ENCODE measurements around the gene PCDHAC2. TPM values are rescaled to one million over a fixed set of nuclear protein-coding genes. Genes with fewer than 3 reads are reported as not detected.

PCDHAC2 gene
- total RNA-seq, 1 donor from 2014 or later, result 0.30 TPM

Other genes starting within 250 kb of the PCDHAC2 start
- gene PCDHA1, start 180.3 kb upstream of the PCDHAC2 start, total RNA-seq, result not detected
- gene PCDHA2, start 171.6 kb upstream of the PCDHAC2 start, total RNA-seq, result not detected
- 0.14 TPM for gene PCDHA3, start 165.4 kb upstream of the PCDHAC2 start, total RNA-seq
- 0.08 TPM for gene PCDHA4, start 159.4 kb upstream of the PCDHAC2 start, total RNA-seq
- gene PCDHA5, start 144.9 kb upstream of the PCDHAC2 start, total RNA-seq, result 0.05 TPM
- gene PCDHA6, start 138.5 kb upstream of the PCDHAC2 start, total RNA-seq, result not detected
- gene PCDHA7, start 132.2 kb upstream of the PCDHAC2 start, total RNA-seq, result not detected
- not detected for gene PCDHA8, start 125.3 kb upstream of the PCDHAC2 start, total RNA-seq
- not detected for gene PCDHA9, start 118.1 kb upstream of the PCDHAC2 start, total RNA-seq
- gene PCDHA10, start 110.6 kb upstream of the PCDHAC2 start, total RNA-seq, result 0.11 TPM
- not detected for gene PCDHA11, start 97.5 kb upstream of the PCDHAC2 start, total RNA-seq
- gene PCDHA12, start 91.2 kb upstream of the PCDHAC2 start, total RNA-seq, result not detected
- gene PCDHA13, start 84.4 kb upstream of the PCDHAC2 start, total RNA-seq, result not detected
- gene PCDHAC1, start 40.2 kb upstream of the PCDHAC2 start, total RNA-seq, result 0.11 TPM
- gene PCDHB1, start 84.9 kb downstream of the PCDHAC2 start, total RNA-seq, result not detected
- gene PCDHB2, start 128.1 kb downstream of the PCDHAC2 start, total RNA-seq, result 1.7 TPM
- 0.70 TPM for gene PCDHB3, start 134.0 kb downstream of the PCDHAC2 start, total RNA-seq
- gene PCDHB4, start 155.3 kb downstream of the PCDHAC2 start, total RNA-seq, result 1.5 TPM
- gene PCDHB5, start 168.7 kb downstream of the PCDHAC2 start, total RNA-seq, result 1.6 TPM
- gene PCDHB6, start 183.6 kb downstream of the PCDHAC2 start, total RNA-seq, result 0.51 TPM
- gene PCDHB7, start 206.2 kb downstream of the PCDHAC2 start, total RNA-seq, result 0.87 TPM
- 2.2 TPM for gene PCDHB8, start 211.3 kb downstream of the PCDHAC2 start, total RNA-seq
- gene PCDHB16, start 215.9 kb downstream of the PCDHAC2 start, total RNA-seq, result 2.5 TPM
- 1.3 TPM for gene PCDHB9, start 220.7 kb downstream of the PCDHAC2 start, total RNA-seq
- gene PCDHB10, start 225.9 kb downstream of the PCDHAC2 start, total RNA-seq, result 0.84 TPM
- gene PCDHB11, start 233.2 kb downstream of the PCDHAC2 start, total RNA-seq, result 0.81 TPM
- gene PCDHB12, start 242.2 kb downstream of the PCDHAC2 start, total RNA-seq, result 1.3 TPM
- 2.6 TPM for gene PCDHB13, start 247.4 kb downstream of the PCDHAC2 start, total RNA-seq

All from Right ventricle myocardium inferior (tissue), 1 donor.